K562 (cell line): ENCODE measurements around the gene ARHGEF3. TPM values are rescaled to one million over a fixed set of nuclear protein-coding genes. Genes with fewer than 3 reads are reported as not detected.
A peak's percentile ranks its signal among the peaks of the same experiment; 100 is the strongest.

Source experiments
- E2F1 ChIP-seq: sonication (generic); formaldehyde crosslinking; IDR thresholded peaks from 2 replicates; pipeline ENCODE4 v1.8.1; 2023; ENCODE audit warnings: mild to moderate bottlenecking, missing genetic modification reagents, moderate library complexity
- MGA ChIP-seq: fragments of 450-650 bp; IDR thresholded peaks from 2 replicates; pipeline ENCODE4 v1.6.1; 2016; ENCODE audit warnings: mild to moderate bottlenecking, moderate library complexity
- NFATC3 ChIP-seq: fragments of 450-650 bp; IDR thresholded peaks from 2 replicates; pipeline ENCODE4 v1.6.1; 2017; ENCODE audit warnings: mild to moderate bottlenecking
- REST ChIP-seq, 2 experiments: fragments of 450-650 bp; formaldehyde crosslinking in 1 of 2; IDR thresholded peaks; 2 replicates each; pipeline versions ENCODE4 v1.4.0 to v1.6.1; 2014 to 2020; ENCODE audit warnings: mild to moderate bottlenecking in 2 of 2, borderline replicate concordance in 1 of 2, low read depth in 1 of 2
- polyA plus RNA-seq, 8 experiments: library from polyadenylated mRNA; depleted of rRNA in 4 of 8; stranded (reverse) in 5 of 8; unstranded in 3 of 8; fragments of >200 nt; fragmentation: Nextera tagmentation in 2 of 8; fragmentation: Illumina TruSeq in 1 of 8; extraction: Ambion mirVana in 2 of 8; extraction: Trizol in 1 of 8; gene quantifications; 2 replicates each; pipeline versions ENCODE4 v1.2.1 to v1.2.3, GENCODE V29; 2011 to 2014; ENCODE audit warnings: inconsistent platforms in 1 of 8, missing spikeins in 1 of 8
- total RNA-seq, 7 experiments: library from RNA; depleted of rRNA in 6 of 7; stranded (reverse); fragments of >200 nt in 6 of 7; fragmentation: Illumina TruSeq in 2 of 7; extraction: Trizol in 2 of 7; gene quantifications; 2 replicates each; pipeline versions ENCODE4 v1.2.1 to v1.2.3, GENCODE V29; 2011 to 2021; ENCODE audit warnings: low replicate concordance in 1 of 7

The ARHGEF3 gene
- total and polyA plus RNA-seq, 9 of the 15 experiments (the other 6 are each of a cell fraction or from before 2014, with no cell fraction given) = 0.77 to 2.7 (median 1.4) TPM

GRCh38 chr3:56683122-56683817 lies 118.5 kb downstream of the ARHGEF3 start, which contains the start of gene TASOR (continued):
- no peak for TF ChIP-seq REST (IDR thresholded peaks at IDR 0.05; ENCODE audit: borderline replicate concordance)
- no peak for TF ChIP-seq REST (CRISPR knock-in tag; IDR thresholded peaks at IDR 0.05; ENCODE audit: low read depth)
- peak; percentile 100 for TF ChIP-seq MGA
- peak; percentile 90; the same call in 1 of the 2 replicates for TF ChIP-seq E2F1 (CRISPR knock-in tag)
- TF ChIP-seq NFATC3 = no peak
